Putamen (tissue), 1 donor: Measurements from ENCODE around the gene TRAPPC13.
"Not testable (repeated sequence)": the region's sequence is repeated elsewhere in the genome, so short reads cannot be mapped to it uniquely, and the experiment has no call there.

ENCODE experiments used
- DNase-seq: peaks from one replicate; pipeline ENCODE4 v3.0.0-alpha.2; 2016; ENCODE audit warnings: low spot score

The TRAPPC13 gene, protein sequence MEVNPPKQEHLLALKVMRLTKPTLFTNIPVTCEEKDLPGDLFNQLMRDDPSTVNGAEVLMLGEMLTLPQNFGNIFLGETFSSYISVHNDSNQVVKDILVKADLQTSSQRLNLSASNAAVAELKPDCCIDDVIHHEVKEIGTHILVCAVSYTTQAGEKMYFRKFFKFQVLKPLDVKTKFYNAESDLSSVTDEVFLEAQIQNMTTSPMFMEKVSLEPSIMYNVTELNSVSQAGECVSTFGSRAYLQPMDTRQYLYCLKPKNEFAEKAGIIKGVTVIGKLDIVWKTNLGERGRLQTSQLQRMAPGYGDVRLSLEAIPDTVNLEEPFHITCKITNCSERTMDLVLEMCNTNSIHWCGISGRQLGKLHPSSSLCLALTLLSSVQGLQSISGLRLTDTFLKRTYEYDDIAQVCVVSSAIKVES

DNA sequence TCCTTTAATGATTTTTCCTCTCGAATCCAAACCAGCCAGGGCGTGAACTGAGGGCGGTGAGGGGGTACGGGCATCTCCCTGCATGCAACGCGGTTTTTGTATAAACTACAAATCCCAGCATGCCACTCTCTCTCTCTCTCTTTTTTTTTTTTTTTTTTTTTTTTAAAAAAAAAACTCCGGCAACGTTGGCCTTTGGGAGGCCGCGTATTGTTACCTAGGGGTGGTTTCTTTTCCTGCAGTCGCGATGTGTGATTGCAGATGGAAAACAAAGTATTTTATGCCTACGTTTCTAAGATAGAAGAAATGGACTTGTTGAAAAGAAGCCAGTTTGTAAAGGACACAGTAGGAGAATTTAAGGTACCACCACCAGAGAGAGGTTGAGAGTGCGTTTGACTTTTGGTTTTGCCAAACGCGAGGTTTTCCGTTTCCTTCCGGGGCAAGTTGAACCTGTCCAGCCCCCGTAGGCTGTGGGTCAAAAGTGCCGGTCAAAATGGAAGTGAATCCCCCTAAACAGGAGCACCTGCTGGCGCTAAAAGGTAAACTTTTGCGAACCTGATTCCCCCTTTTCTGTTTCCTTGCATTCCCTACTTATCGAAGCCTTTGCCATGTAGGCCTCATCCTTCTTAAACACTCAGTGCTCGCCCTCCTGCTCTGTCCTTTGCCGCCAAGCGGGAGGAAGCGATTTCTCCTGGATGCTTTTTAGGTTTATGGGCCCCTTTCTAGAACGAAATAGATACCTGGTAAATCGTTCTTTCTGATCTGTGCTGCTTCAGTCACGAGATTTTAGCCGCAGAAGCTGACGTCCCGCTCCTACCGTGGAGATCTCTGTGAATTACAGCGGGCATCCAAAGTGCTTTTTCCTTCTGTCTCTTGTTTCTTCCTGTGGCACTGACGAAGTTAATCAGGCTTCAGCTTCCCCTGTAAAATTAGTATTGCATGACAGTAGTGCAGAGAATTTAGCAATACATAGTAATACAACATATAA, at the start of gene TRAPPC13, which contains the start of gene SHLD3:
TRAPPC13 (plus strand) TSS at position 457 of the 985 bp plus-strand sequence; CDS start at position 491, 34 bp downstream.
SHLD3 (plus strand) TSS at position 457 of the 985 bp plus-strand sequence. CDS start 4,561 bp downstream, outside the sequence.
- DNase-seq = peak; percentile 91

- no peak for DNase-seq
These were observed 47.7 kb upstream of the TRAPPC13 start for GRCh38 chr5:65577141-65577540.

DNA sequence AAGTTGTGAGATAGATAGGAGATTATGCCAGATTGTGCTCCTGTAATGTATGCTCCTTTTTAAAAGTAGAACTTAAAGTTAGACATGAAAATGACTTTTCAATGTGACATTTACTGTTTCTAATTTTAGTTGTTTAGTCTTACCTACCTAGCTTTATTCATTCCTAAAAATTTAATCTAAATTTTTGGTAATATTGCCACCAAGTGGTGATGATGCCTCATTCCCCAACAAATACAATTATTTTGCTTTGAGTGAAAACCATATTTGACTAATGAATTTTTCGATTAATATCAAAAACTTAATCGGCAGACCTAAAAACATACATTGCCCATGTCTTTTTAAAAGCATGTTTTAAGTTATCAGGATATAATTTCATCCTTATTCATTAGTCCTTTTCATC, 36.1 kb upstream of the TRAPPC13 start:
- no peak for DNase-seq

GRCh38 chr5:65601761-65602160, 23.1 kb upstream of the TRAPPC13 start:
- not testable (repeated sequence) for DNase-seq

GRCh38 chr5:65611524-65611923, 13.3 kb upstream of the TRAPPC13 start:
- no peak for DNase-seq

DNA sequence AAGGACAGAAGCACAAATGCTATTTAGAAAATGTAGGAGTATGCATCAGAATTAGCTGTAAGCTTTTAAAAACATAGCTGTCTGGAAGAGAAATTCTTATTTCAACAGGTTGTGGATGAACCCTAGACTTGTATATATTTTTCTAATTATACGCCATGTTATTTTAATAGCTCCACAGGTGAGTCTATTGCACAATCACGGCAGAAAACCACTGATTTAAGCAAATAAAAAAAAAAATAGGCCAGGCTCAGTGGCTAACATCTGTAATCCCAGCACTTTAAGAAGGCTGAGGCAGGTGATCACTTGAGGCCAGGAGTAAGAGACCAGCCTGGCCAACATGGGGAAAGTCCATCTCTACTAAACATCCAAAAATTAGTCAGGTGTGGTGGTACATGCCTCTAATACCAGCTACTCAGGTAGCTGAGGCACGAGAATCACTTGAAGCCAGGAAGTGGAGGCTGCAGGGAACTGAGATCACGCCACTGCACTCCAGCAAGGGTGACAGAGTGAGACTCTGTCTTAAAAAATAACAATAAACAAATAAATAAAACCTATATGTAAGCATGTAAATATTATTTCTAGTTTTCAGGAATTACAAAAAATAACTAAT, 12.4 kb upstream of the TRAPPC13 start:
- no peak for DNase-seq

GRCh38 chr5:65620021-65620420, 4.8 kb upstream of the TRAPPC13 start:
- no peak for DNase-seq

DNA sequence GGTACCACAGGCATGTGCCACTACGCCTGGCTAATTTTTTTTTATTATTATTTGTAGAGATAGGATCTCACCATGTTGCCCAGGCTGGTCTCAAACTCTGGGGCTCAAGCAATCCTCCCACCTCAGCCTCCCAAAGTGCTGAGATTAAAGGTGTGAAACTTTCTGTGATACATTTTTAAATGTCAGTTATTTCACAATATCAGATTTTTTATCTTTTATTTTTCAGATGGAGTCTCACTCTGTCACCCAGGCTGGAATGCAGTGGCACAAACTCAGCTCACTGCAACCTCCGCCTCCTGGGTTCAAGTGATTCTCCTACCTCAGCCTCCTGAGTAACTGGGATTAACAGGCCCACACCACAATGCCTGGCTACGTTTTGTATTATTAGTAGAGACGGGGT, 2.9 kb upstream of the TRAPPC13 start:
- DNase-seq = not testable (repeated sequence)

GRCh38 chr5:65623482-65623881, 1.3 kb upstream of the TRAPPC13 start:
- DNase-seq = no peak

GRCh38 chr5:65624025-65624570, 729 bp upstream of the TRAPPC13 start, which contains the start of gene TRIM23:
TSS of gene TRIM23 (minus strand) at chr5:65624333. CDS start at chr5:65624274, 59 bp downstream.
- peak; percentile 96 for DNase-seq

DNA sequence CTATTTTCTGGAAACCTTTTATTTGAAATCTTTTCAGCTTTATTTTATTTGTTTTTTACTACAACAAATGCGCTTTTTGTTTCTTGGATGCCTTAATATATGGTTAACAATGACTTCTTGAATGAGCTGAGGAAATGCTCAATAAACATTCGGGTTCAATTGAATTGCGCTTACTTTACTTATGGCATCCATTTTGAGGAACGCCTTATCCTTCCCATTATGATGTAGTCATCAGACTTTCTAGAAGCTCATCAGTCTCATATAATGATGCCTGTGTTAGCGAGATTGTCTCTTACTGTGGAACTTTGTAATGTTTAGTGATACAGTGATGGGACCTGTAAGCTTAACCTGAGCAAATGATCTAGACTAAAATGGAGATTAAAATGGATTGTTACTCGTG, 916 bp downstream of the TRAPPC13 start:
- no peak for DNase-seq

DNA sequence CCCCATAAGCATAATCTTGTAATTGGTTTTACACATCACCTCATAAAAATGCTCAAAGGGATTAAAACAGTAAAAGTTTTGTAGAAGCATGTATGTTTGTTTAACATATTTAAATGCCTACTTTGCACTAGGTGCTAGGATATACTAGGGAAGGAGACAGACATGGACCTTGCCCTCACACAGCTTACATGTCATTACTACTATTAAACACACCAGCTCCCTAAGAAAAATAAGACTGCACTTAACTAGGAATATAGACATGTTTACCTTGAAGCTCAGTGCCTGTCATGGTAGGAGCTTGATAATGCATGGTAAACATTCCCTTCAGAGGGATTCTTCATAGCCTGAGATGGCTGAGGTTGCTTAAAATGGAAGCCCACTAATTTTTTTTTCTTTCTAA, 6.2 kb downstream of the TRAPPC13 start:
- no peak for DNase-seq

DNA sequence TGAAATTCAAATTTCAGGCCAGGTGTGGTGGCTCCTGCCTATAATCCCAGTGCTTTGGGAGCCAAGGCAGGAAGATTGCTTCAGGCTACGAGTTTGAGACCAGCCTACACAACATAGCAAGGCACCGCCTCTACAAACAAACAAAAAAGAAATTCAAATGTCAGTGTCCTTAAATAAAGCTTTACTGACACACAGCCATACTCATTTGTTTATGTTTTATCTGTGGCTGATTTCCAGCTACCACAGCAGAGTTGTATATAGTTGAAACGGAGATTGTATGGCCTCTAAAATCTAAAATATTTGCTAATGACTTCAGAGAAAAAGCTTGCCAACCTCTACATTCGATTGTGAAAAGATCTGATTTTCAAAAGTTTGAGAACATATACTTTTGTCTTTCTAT, 15.4 kb downstream of the TRAPPC13 start:
- no peak for DNase-seq

DNA sequence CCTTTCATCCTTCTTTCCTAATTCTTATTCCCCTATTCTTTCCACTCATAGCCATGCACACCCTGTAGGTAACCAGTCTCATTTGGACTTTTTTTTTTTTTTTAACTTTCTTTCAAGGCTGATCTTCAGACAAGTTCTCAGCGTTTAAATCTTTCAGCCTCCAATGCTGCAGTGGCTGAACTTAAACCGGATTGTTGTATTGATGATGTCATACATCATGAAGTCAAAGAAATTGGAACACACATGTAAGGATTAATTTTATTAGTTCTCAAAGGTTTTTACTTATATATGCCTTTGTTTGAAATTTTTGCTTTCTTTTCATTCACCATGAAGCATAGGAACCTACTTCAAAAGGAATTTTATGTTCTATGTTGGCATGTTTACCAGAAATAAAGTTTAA, 22.1 kb downstream of the TRAPPC13 start:
- DNase-seq = no peak

DNA sequence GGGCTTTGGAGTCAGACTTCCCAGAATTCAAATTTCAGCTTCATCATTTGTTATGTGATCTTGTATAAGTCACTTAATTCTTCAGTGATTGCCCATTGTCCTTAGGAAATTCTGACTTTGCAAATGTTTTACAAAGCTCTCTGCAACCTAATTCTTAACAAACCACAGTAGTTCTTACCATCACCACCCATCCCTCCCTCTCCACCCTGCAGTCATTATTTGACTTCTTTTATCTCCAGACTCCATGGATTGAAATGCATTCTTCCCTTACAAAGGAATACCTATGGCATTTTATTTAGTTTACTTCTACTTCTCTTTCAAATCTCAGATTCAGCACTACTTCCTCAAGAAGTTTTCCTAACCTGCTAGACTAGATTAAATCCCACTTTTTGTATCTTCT, 23.1 kb downstream of the TRAPPC13 start:
- no peak for DNase-seq

DNA sequence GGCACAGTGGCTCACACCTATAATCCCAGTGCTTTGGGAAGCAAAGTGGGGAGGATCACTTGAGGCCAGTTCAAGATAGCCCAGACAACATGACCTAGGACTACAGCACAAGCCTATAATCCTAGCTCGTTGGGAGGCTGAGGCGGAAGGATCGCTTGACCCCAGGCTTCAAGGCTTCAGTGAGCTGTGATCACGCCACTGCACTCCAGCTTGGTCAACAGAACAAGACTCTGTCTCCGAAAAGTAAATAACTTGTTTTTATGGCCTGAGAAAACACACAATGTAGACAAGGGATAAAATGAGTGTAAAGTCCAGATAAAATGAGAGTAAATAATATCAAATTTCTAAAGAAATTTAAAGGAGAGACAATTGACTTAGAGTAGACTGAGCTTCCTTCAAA, 26.3 kb downstream of the TRAPPC13 start:
- DNase-seq = no peak

GRCh38 chr5:65654713-65655112, 29.9 kb downstream of the TRAPPC13 start:
- DNase-seq = no peak

DNA sequence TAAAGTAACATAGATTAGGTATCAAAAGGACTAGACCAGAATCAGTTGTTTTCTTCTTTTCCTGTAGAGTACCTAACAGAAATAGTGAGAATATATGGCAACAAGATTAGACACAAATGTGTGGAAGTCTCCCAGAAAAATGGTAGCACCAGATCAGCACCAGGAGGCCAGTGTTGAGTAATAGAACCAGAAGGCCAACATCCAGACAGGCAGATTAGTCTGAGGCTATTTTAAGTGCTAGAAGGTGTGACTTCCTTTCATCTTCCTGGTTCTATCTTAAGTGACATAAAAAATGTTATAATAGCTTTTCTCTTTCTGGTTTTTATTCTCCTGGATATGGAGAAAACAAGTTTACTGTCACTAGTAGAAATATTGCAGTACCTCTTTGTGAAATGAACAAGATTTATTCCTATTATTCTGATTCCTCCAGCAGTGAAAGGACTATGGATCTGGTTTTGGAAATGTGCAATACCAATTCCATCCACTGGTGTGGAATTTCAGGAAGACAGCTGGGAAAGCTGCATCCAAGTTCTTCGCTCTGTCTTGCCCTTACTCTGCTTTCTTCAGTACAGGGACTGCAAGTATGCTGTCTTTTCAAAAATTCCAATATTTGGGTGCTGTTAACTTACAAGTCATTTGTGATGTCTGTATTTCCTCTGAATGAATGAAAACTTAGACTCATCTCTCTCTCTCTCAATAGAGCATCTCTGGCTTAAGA, 39.1 kb downstream of the TRAPPC13 start:
- no peak for DNase-seq

DNA sequence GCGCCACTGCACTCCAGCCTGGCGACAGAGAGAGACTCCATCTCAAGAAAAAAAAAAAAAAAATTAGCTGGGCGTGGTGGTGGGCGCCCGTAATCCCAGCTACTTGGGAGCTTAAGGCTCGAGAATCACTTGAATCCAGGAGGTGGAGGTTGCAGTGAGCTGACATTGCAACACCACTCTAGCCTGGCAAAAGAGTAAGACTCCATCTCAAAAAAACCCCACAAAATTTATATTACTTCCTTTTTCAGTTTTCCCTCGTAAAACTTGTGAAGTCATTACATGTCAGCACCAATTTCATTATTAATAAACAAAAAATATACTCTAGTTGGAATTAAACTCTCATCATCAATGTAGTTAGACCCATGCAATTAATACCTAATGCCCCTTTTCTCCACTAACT, 43.9 kb downstream of the TRAPPC13 start:
- no peak for DNase-seq

DNA sequence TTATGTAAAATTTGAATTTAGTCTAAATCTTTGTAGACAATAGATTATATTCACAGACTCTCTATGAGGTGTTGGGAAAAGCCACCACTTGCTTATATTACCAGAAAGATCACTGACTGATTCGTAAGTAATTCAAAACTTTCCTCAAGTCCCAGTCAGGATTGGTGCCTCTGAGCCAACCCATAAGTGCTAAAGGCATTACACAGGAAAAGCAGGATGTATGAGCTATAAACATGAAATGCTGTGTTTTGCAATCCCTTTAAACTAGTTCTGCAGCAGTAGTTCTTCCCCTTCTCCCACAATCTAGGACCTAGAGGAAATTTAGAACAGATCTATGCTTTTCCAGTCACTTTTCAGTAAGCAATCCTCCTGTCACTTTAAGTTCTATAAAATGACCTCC, 48.0 kb downstream of the TRAPPC13 start:
- no peak for DNase-seq

GRCh38 chr5:65674749-65675148, 49.9 kb downstream of the TRAPPC13 start:
- no peak for DNase-seq
